Activated CD4-positive, CD25-positive, alpha-beta regulatory T cell (primary cell): ENCODE results near the gene TRAF3.
"Not testable (repeated sequence)": the region's sequence is repeated elsewhere in the genome, so short reads cannot be mapped to it uniquely, and the experiment has no call there.

Experiments used
- DNase-seq, 4 experiments: peaks; one replicate each; lab custom pipeline; 2025; lab: John Stamatoyannopoulos, UW

The TRAF3 gene

DNA sequence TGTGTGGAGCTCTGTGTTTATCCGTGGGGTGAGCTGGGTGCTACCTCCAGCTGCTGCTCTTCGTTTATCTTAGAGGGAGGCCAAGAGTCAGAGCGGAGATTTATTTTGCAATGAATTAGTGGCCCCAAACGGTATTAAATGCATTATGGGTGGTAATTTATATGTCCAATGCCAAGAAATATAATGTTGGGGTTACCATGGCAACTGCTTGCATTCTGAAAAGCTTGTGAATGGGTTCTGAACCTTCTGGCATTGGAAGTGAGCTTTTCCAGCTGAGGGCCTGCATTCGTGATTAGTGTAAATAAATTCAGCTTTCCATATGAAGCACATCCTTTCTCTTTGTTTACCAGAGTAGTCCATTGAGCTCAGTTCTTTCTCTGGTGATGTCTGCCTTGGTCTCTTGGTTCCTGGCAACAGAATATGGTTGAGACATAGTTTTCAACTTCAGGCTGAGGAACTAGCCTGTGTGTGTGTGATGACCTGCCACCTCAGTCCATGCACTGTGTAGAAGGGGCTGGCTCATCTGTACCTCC, 51.8 kb downstream of the TRAF3 start:
- DNase-seq: no peak

DNA sequence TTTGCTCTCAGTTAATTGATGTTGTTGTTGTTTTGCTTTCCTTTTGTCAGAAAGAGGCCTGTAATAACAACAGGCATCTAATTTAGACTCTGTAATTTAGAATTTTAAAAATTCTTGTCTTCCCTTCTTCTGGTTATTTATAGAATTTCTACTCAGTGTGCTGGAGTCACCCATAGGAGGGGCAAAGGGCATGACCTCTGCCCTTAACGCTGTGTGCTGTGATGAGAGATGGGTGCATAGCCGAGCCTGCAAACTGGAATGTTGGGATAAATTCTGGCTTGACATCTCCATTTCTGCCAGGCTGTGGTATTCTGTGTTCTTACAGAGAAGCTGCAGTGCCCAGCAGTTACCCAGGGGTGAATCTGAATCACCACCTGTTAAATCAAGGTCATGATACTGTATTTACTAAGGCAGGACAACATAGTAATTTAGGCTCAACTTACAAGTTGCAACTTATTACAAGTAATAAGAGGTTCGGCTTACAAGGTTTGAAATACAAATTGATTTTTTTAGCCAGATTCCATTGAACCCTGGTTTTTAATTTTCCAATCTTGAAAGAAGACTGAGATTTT, 53.3 kb downstream of the TRAF3 start:
- no peak for DNase-seq

DNA sequence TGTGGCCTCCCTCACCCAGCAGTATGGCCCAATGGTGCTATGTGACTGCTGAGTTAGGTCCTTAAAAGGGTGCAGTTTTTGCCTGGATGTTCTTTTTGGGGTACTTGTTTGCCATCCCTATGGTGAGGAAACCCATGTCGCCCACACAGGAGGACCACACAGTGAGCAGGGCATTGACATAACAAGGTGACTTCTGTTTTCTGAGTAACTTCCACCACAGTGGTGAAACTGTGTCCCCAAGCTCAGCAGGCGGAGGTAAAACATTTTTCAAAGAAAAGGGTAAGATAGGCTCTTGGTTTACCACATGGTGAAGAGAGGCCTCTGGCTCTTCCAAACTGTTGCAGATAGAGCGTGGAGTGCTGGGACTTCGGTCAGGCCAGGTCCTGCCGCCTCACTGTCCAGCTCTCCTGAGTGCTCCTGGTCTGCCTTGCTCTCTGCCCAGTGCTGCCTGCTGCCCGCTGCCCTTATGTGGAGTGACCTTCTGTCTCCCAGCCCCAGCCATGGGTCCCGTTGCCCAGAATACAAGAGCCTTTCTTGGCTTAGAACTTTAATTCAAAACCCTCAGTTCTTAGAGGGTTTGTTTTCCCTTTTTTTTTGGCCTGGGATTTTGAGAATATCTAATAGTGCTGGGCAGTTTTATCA, 54.0 kb downstream of the TRAF3 start:
- DNase-seq: no peak

DNA sequence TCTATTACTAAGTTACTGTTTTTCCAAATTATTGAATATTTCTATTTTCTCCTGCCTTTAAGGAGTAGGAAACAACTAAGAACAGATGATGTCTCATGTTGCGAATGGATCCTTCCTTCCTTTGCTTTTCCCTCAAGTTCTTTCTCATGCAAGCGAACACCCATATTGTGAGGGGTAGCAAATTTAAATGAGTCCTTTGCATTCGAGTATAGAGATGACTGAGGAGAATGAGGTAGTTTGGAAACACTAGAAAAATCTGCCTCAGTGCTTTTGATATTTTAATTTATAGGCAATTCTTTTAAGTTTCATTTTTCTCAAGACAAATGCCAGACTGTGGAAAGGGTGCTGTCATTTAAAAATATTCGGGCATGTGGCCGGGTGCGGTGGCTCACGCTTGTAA, 56.1 kb downstream of the TRAF3 start:
- DNase-seq: no peak

DNA sequence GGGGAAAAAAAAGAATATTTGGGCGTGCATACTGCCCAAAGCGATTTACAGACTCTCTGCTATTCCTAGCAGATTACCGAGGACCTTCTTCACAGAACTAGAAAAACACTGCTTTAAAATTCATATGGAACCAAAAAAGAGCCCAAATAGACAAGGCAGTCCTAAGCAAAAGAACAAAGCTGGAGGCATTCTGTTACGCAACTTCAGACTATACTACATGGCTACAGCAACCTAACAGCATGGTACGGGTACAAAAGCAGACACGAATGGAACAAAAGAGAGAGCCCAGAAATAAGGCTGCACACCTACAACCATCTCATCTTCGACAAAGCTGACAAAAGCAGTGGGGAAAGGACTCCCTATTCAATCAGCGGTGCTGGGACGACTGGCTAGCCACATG, 56.7 kb downstream of the TRAF3 start:
- DNase-seq: no peak

DNA sequence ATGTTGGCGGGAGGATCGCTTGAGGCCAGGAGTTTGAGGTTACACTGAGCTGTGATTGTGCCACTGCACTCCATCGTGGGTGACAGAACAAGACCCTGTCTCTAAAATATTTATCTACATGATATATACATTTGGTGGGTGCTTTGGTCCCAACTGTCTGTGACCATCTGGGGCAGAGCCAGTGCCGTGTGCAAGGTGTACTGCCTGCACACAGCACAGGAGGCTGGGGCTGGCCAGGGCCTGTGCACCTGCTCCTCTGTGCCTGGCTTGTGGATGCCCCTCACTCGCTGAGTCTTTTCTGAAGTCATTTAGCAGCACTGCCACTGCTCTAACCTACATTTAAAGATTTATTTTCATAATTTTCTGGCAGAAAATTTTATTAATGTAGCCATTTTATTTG, 58.7 kb downstream of the TRAF3 start:
- DNase-seq: no peak

DNA sequence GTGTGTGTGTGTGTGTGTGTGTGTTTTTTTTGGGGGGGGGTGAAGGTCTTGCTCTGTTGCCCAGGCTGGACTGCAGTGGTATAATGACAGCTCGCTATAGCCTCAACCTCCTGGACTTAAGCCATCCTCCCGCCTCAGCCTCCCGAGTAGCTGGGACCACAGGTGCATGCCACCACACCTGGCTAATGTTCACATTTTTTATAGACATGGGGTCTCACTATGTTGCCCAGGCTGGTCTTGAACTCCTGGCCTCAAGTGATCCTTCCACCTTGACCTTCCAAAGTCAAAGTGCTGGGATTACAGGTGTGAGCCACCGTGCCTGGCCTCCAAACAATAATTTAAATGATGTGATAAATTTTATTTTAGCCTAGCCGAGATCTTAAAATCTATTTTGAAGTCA, 59.9 kb downstream of the TRAF3 start:
- DNase-seq: not testable (repeated sequence)

DNA sequence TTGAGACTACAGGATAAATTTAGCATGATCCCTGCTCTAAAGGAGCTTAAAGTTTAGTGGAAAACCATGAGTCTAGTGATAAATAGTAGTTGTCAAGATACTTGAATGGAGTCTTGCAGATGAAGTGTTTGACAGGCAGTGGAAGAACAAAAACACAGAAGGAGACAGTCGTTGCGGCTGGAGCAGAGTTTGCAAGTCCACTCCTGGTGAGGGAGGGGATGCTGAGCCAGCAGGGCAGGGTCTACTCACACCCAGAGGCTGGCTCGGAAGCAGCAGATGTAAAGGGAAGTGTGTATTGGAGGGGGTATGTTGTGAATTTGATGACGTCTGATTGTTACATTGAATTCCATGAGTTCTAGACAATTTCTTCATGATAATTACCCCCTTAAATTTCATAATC, 61.3 kb downstream of the TRAF3 start:
- no peak for DNase-seq

DNA sequence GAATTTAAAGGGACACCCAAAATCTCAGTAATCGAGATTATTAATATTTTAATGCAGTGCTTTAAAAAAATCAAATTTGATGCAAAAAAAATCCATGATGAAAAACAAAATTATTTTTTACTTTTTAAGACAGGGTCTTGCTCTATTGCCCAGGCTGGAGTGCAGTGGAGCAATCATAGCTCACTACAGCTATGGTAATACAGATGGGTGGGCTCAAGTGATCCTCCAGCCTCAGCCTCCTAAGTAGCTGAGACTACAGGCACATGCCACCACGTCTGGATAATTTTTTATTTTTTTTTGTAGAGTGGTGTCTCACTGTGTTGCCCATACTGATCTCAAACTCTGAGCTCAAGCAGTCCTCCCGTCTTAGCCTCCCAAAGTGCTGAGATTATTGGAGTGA, 62.9 kb downstream of the TRAF3 start:
- no peak for DNase-seq

DNA sequence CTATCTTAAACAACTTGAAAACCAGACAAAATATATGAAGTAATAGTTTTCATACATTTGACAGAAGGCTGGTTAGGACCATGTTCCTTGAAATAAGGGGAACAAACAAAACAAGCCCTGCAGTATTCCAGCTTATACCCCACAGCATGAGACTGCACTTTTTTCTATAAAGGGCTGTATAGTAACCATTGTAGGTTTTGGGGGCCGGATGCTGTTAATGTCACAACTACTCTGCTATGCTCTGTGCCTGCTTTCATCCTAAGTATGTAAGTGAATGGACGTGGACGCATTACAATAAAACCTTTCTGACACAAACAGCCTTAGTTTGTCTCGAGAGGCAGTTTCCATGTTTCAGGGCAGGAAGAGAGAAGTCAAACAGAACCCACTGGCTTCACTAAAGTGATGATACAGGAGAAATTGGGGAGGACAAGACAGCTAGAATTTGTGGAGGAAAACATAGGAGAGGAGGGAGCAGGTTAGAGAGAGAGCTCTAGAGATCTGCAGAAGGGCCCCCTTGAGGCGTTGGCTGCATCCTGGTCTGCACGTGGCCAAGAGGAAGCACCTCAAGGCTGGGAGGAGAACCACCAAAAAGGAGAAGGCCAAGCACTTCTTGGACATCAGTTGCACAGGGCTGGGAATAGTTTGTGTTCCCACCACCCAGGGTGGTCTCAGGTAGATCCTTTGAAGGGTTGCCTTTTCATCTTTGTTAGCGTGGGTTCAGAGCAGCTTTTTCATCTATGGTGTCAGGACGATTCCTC, 63.7 kb downstream of the TRAF3 start:
- DNase-seq: no peak

DNA sequence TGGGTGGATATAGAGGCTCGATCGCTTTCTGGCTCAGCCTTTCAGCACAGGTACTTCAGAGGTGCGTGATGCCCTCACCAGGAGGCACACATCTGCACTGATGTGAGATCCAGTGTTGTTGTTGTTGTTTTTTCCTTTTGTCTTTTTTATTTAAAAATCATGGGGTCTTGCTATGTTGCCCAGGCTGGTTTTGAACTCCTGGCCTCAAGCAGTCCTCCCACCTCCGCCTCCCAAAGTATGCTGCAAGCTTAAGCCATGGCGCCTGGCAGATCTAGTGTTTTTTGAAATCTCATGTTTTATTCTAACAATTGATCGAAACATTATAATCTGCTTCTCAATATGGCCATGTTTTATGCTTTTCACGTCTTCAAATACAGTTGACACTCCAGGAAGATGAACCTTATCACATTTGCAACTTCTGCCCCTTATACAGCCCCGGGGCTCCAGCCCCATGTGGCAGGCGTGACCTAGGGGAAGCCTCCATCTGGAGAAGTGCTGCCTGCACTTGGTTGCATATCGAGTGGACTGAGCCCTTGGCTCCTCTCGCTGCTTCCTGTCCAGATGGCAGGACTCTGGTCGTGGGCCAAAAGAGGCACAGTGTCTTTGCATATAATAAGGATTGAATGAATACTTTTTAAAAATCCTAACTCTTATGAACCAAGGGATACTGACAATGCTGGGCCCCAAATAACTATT, 71.7 kb downstream of the TRAF3 start:
- no peak for DNase-seq

DNA sequence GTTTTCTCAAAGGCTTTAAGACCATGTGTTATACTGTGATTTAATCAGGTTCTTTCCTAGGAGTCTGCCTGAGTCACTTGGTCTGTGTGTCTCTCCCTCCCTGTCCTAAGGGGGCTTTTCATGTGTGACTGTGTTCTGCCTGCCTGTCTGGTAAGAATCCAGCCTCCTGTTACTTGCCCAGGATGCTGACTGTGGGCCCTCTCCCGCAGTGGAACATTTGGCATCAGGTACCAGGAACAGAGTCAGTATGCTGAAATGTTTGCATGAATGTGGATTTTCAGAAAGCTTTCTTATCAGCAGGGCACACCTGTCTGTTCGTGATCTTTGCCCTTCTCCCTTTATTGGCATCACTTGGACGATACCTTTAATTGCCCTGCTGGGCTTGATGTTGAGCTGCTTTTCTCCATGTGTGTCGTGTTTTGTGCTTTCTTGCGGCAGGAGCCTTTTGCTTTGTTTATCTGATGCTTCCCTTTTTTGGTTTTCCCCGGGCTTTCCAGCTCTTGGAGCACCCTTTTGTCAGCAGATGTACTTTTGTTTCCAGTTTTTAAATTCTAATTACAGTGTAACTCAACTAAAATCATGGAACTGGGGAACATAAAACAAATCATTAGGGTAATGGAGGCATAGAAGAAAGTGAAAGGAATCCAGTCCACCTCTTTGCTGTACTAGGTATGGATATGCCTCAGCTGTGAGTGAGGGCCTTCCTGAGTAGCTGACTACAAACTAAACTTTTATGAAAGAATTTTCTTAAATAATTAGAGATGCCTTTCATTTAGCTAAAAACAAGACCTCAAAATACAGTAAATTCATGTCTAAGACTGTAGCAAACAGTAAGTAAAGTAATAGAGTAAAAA, 72.5 kb downstream of the TRAF3 start:
- no peak for DNase-seq

DNA sequence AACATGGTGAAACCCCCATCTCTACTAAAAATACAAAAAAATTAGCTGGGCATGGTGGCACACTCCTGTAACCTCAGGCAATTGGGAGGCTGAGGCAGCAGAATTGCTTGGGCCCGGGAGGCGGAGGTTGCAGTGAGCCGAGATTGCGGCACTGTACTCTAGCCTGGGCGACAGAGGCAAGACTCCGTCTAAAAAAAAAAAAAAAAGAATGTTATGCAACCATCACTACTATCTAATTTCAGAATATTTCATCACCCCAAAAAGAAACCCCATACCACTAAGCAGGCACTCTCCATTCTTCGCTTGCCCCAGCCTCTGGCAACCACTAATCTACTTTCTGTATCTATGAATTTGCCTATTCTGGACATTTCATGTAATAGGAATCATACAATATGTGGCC, 76.4 kb downstream of the TRAF3 start:
- no peak for DNase-seq

DNA sequence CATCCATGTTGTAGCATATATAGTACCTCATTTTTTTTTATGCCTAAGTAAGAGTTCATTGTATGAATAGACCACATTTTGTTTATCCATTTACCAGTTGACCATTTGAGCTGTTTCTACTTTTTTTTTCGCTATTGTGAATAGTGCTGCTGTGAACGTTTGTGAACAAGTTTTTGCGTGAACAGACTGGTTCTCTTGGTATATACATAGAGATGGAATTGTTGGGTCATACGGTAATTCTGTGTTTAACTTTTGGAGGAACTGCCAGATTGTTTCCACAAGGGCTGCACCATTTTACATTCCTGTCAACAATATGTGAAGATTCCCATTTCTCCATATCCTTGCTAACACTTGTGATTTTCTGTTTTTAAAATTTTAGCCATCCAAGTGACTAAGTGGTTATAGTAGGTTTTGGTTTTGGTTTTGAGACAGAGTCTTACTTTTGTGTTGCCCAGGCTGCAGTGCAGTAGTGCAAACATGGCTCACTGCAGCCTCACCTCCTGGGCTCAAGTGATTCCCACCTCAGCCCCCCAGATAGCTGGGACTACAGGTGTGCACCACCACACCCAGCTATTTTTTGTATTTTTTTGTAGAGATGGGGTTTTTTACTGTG, 76.9 kb downstream of the TRAF3 start:
- no peak for DNase-seq

DNA sequence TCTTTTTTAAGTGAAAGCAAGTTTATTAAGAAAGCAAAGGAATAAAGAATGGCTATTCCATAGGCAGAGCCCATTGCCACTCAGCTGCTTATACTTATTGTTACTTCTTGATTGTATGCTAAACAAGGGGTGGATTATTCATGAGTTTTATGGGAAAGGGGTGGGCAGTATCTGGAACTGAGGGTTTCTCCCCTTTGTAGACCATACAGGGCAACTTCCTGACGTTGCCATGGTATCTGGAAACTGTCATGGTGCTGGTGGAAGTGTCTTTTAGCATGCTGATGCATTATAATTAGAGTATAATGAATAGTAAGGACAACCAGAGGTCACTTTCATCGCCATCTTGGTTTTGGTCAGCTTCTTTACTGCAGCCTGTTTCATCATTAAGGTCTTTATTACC, 78.9 kb downstream of the TRAF3 start:
- no peak for DNase-seq

DNA sequence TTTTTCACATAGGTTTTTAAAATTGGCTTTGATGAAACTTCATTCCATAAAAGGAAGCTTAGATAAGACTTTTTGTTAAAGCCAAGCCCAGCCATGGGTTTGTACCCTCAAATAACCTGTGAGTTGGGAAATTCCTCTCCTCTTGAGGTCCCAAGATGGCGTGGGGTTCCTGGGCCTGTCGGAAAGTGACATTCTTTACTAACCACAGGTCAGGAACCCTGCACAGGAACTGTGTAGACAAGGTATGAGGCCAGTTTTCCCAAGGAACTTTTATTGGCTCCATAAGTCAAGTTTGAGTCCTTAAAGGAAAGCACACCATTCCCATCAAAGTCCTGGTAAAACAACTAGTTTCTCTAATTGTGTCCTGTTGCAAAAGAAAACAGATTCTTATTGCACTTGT, 80.2 kb downstream of the TRAF3 start:
- no peak for DNase-seq

DNA sequence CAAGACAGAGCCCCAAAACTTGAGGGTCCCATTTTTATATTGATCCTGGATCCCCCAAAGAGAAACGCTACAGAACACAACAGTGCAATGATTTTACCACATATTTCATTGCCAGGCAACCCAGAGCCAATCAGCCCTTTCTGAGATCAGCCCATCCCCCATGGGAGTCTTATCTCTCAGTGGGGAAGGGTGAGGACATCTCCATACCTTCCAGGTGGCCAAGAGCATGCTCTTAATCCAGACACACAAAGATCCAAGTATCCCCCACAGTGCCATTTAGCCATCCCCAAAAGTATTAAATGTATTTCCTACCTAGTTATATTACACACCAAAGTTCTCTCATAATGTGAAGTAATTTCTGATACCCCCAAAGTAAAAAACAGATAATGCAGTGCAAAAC, 82.7 kb downstream of the TRAF3 start:
- DNase-seq: no peak

DNA sequence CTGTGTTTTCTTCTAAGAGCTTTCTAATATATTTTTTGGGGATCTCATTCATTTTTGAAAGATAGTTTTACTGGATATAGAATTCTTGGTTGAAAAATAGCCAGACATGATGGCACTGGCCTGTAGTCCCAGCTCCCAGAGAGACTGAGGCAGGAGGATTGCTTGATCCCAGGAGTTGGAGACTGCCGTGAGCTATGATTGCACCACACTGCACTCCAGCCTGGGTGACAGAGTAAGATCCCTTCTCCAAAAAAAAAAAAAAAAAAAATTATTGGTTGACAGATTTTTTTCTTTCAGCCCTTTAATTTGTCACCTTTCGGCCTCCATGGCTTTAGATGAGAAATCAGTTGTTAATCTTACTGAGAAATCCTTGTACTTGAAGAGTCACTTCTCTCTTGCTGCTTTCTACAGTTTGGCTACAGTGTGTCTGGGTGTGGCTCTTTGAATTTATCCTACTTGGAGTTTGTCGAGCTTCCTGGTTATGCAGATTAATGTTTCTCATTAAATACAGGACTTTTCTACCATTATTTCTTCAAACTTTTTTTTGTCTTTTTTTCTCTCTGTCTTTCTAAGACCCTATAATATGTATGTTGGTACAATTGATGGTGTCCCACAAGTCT, 85.0 kb downstream of the TRAF3 start:
- DNase-seq: no peak

DNA sequence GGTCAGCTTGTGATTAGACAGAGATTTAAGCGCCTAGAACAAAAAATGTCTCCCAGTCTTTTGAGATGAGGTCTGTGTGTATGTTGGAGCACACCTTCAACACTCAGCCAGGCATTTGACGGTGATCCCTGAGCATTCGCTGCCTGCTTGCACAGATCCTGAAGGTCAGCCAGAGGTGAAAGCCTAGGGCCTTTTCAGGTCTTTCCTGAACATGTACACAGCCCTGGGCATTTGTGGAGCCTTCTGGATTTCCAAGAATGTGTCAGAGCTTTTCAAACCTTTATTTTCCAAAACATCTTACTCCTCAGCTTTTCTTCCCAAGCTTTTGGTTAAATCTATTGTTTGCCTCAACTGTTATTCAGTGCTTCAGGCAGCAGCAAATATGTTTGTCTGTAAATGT, 86.1 kb downstream of the TRAF3 start:
- no peak for DNase-seq

DNA sequence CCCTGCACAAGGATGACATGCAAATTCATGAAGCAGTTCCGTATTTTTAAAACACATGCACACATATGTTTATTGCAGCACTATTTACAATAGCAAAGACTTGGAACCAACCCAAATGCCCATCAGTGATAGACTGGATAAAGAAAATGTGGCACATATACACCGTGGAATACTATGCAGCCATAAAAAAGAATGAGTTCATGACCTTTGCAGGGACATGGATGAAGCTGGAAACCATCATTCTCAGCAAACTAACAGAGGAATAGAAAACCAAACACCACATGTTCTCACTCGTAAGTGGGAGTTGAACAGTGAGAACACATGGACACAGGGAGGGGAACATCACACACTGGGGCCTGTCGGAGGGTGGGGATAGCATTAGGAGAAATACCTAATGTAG, 88.7 kb downstream of the TRAF3 start:
- not testable (repeated sequence) for DNase-seq
